ENCODE data around the gene KRTAP5-1.

- TF ChIP-seq CTCF (IDR thresholded peaks at IDR 0.05; ENCODE audit: low read depth, low read length) = no peak
- TF ChIP-seq POLR2A (IDR thresholded peaks at IDR 0.05; ENCODE audit: extremely low read depth, insufficient read length) = no peak
- TF ChIP-seq MYC (IDR thresholded peaks at IDR 0.05; ENCODE audit: low read depth, low read length) = no peak
- TF ChIP-seq MAX (IDR thresholded peaks at IDR 0.05; ENCODE audit: low read depth, low read length) = no peak
Measured at GRCh38 chr11:1608363-1608762, 23.3 kb upstream of the KRTAP5-1 start, which contains the start of gene KRTAP5-3.

All from NB4 (cell line).